ENCODE data around the gene MYPOP.
A peak's percentile ranks its signal among the peaks of the same experiment; 100 is the strongest.

The MYPOP gene

GRCh38 chr19:45862564-45863334 lies 39.7 kb downstream of the MYPOP start, which contains the start of gene SYMPK:
SYMPK (minus strand) TSS chr19:45863147; CDS start chr19:45854495, 8,652 bp downstream.
- peak; percentile 97 for DNase-seq

- DNase-seq, result no peak
Observed at GRCh38 chr19:45862271-45862563, 40.2 kb downstream of the MYPOP start.

- no peak for DNase-seq
Observed at GRCh38 chr19:45860359-45861259, 41.8 kb downstream of the MYPOP start.

DNA sequence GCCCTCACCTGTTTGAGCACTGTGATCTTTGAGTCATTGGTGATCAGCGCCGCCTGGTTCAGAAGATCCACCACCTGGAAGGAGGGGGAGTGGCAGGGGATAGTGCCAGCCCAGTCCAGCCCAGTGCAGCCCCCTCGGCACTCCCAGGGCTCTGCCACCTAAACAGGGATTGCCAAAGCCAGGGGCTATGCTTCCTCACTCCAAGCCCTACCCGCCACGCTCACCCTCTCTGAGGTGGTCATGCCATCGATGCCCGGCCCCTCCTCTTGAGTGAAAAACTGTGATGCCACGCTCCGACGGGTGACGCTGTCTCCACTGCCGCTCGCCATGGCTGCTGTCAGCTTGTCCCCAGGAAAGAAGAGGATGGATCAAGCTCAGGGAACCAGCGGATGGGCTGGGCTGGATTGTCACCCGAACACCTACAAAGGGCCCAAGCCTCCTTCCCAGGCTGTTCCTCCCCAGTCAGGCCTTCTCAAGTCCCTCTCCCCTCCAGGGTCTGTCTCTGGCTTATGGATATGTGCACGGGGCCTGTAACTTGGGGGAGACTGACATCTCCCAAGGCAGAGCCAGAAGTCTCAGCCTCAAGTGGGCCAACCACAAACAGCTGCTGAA lies 48.1 kb downstream of the MYPOP start:
- DNase-seq, result no peak

DNA sequence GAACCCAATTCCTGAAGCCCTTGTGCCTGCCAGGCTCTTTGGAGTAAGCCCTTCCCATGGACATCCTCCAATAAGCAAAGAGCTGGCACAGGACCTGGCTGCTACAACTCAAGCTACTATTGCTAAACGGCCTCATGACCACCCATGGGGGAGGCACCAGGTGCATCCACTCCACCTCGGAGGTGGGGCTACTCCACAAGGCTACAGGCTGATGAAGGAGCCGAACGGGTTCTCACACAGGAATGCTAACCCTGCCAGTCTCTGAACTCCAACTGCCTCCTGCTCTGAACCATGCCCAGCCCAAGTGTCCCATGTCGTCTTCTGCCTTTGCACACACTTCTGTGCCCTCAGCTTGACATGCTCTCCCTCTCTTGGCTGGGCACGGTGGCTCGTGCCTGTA lies 49.4 kb downstream of the MYPOP start:
- no peak for DNase-seq

DNA sequence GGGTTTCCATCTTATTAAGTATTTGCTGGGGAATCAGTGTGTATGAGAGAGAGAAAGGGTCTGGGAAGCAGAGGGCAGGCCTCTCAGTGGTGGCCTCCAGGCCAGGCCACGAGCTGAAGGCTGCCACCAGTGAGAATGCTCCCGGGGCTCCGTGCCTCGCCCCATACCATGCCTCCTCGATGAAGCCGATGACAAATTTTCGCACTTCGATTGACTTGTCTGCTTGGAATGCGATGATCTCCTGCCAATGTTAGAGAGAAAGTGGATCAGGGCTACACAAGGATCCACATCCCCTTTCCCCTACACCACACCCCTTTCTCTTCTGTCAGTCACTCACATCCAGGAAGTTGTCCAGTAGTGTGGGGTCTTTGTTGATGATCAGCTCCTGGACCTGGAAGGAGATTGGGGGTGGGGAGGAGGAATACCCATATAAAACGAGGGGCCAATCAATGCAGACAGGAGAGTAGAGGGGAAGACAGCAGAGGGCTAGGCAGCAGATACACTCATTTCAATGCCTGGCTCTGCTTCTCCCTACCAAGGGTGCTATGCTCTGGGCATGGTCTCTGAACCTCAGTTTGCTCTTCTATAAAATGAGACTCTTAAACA lies 50.2 kb downstream of the MYPOP start:
- no peak for DNase-seq

DNA sequence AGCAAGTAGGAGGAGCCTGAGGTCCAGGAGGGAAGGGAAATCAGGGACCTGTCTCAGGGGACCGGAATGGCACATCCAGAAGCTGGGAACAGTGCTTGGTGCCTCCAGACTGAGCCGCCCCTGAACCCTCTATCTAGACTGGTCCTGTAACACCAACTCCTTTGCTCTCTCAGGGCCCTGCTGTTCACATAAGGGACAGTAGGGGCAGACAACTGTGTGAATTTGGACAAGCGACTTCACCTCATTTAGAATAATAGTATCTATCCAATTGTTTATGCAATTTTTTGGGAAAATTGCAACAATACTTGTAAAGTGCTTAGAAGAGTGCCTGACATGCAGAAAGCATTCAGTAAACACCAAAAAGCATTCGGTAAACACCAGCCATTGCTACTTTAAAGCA lies 53.5 kb downstream of the MYPOP start:
- no peak for DNase-seq

- no peak for DNase-seq
Observed at GRCh38 chr19:45847663-45848062, 54.8 kb downstream of the MYPOP start.

- no peak for DNase-seq
Observed at GRCh38 chr19:45842198-45842597, 60.2 kb downstream of the MYPOP start.
